HG02571 (cell line): Measurements from ENCODE around the gene BICDL1.
A peak's percentile ranks its signal among the peaks of the same experiment; 100 is the strongest.
"Not testable (repeated sequence)": the region's sequence is repeated elsewhere in the genome, so short reads cannot be mapped to it uniquely, and the experiment has no call there.

ENCODE experiments used
- ATAC-seq: cut with Tn5 transposase; IDR thresholded peaks from one replicate; pipeline ENCODE4 v1.9.1; 2021; ENCODE audit warnings: mild to moderate bottlenecking, moderate library complexity; ENCODE audit not compliant: unreplicated experiment

BICDL1 gene

GRCh38 chr12:119998471-119999245 lies 9.6 kb downstream of the BICDL1 start:
- ATAC-seq = no peak

DNA sequence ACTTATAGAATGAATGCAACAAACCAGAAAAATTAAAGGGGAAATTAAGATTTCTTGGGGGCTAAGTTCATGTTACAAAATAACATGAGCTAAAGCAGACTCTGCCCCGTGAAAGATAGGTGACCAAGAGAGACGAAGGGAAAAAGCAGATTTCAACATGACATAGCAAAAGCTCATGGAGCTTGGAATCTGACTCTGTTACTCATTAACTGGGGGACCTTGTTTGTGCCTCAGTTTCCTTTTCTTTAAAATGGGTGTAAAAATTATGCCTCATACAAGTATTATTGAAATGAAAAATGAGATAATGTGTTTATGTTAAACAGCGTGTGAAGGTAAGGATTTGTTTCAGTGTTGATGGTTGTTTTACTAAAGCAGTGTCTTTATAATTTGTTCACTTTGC lies 11.5 kb downstream of the BICDL1 start:
- ATAC-seq = no peak

DNA sequence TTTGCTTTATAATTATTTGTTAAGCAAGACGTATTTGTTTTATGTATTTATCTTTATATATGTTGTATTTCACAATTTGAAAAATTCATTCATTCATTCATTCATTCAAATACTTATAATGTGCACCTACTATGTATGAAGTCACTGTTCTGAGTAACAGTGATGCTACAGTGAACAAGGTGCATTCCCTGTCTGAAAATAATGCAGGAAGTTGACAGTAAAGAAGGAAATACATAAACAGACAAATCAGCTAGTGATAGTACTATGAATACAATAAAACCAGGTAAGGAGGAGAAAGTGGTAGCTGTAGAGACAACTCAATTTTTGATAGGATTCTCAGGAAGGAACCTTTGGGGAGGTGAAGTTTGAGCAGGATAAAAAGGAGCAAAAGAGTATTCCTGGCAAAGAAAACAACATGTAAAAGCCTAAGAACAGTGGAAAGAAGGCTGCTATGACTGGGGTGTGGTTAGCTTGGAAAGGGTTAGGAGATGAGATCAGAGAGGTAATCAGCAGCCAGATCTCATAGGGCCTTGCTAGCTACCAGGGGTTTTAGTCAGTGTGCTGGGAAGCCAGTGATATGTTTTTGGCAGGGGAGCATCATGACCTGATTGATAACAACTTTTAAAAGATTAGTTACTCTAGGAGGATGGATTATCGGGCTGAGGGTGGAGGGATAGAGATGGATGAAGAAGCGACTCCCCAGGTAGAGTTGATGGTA lies 17.4 kb downstream of the BICDL1 start:
- ATAC-seq = no peak

GRCh38 chr12:120007272-120007671 lies 18.2 kb downstream of the BICDL1 start:
- no peak for ATAC-seq

- ATAC-seq = no peak
Measured at GRCh38 chr12:120010661-120011230, 21.7 kb downstream of the BICDL1 start.

GRCh38 chr12:120012067-120012621 lies 23.1 kb downstream of the BICDL1 start:
- ATAC-seq = peak; percentile 89

GRCh38 chr12:120013659-120014380 lies 24.8 kb downstream of the BICDL1 start:
- ATAC-seq = no peak

- not testable (repeated sequence) for ATAC-seq
Measured at GRCh38 chr12:120014381-120014735, 25.3 kb downstream of the BICDL1 start.

- ATAC-seq = no peak
Measured at GRCh38 chr12:120015313-120015712, 26.3 kb downstream of the BICDL1 start.

DNA sequence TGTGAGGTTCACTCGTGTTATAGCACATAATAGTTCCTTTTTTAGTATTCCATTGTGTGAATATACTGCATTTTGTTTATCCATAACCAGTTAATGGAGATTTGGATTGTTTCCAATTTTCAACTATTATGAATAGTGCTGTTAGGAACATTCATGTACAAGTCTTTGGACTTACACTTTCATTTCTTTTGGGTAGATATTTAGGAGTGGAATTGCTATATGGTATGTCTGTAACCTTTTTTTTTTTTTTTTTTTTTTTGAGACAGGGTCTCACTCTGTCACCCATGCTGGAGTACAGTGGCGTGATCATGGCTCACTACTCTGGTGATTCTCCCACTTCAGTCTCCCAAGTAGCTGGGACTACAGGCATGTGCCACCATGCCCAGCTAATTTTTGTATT lies 27.2 kb downstream of the BICDL1 start:
- ATAC-seq = not testable (repeated sequence)

DNA sequence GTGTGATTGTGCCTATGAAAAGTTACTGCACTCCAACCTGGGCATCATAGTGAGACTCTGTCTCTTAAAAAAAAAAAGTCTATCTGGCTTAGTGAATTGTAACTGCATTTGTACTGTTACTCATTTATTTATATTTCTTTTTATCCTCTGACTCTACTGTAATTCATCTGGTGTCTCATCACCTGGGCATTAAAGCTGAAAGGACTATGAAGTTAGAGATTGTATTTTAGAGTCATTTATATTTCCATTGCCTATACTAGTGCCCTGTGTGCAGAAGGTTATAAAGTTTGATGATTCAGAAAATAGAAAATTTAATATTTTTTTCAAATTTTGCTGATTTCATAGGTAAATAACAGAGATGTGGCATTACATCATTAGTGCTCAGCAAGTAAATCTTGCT lies 30.2 kb downstream of the BICDL1 start:
- ATAC-seq = no peak

DNA sequence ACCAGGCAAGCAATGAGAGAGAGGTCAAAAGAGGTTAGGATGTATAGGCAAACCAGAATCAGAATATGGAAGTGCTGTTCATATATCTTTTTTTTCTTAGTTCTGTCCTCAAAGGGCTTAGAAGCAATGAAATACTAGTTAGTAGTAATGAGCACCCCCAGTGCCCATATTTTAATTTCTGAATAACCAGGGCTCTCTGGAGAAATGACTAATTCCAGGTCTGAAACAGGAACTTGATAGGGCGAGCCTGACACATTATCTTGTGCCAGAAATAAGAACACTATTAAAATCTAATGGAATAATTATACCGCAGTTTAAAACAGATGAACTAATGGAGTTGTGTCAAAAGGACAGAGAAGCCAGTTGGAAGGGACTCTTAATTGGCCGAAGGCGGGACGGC lies 30.9 kb downstream of the BICDL1 start:
- ATAC-seq = no peak

GRCh38 chr12:120024193-120024592 lies 35.2 kb downstream of the BICDL1 start:
- no peak for ATAC-seq

DNA sequence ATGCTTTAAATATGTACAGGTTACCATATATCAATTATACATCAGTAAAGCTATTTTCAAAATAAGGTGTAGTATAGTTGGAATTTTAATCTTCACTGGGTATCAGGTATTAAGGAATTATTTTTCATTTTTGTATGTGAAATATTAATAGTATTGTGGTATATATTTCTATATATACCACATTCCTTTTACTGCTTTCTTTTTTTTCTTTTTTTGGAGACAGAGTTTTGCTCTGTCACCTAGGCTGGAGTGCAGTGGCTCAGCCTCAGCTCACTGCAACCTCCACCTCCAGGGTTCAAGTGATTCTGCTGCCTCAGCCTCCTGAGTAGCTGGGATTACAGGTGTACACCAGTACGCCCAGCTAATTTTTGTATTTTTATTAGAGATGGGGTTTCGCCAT lies 36.6 kb downstream of the BICDL1 start:
- ATAC-seq = no peak

GRCh38 chr12:120032242-120032641 lies 43.2 kb downstream of the BICDL1 start:
- no peak for ATAC-seq

DNA sequence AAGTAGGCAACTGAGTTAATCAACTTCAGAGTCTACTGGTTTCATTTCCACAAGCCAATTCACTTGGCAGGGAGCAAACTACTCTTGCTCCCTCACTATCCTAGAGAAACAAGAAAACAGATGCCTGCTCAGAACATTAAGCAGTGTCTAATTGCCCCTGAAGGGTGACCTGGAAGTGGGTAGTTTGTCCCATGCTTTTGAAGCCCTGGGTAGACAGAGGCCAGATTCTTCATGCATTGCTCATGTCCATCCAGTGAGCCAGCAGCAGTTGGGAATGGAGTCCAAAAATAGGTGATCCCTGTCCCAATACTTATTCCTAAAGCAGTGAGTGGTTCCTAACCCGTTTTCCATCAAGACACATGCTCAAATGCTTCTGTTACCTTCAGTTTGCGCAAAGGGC lies 48.8 kb downstream of the BICDL1 start:
- no peak for ATAC-seq

GRCh38 chr12:120039711-120040110 lies 50.7 kb downstream of the BICDL1 start:
- no peak for ATAC-seq

- no peak for ATAC-seq
Measured at GRCh38 chr12:120041386-120042231, 52.6 kb downstream of the BICDL1 start.

GRCh38 chr12:120045367-120045766 lies 56.3 kb downstream of the BICDL1 start:
- ATAC-seq = not testable (repeated sequence)

GRCh38 chr12:120047072-120047471 lies 58.0 kb downstream of the BICDL1 start:
- ATAC-seq = no peak
